Measurements from ENCODE around the gene THRSP.
"Not testable (repeated sequence)": the region's sequence is repeated elsewhere in the genome, so short reads cannot be mapped to it uniquely, and the experiment has no call there.

THRSP gene

DNA sequence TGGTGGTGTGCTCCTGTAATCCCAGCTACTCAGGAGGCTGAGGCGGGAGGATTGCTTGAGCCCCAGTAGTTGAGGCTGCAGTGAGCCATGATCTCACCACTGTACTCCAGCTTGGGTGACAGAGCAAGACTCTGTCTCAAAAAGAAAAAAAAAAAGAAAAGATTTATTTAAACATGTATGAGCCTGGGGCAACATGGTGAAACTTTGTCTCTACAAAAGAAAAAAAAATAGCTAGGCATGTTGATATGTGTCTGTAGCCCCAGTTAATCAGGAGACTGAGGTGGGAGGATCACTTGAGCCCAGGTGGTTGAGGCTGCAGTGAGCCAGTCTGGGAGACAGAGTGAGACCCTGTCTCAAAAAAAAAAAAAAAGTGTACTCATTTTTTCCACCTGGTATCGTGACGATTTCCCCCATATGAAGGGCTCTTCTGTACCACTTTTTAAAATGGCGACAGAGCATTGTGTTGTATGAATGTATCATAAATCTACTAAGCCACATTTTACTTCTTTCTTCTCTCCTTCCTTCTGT, 24.2 kb upstream of the THRSP start:
- H3K27me3 ChIP-seq (ENCODE audit: control insufficient read depth in 1 of 2, insufficient read depth in 1 of 2, low read length in 2 of 2) = no peaks in the 10 kb centered on the region
- no peak overlapping the region for H2BK120ac ChIP-seq (ENCODE audit: low read depth, low read length)
- H3K27ac ChIP-seq (ENCODE audit: low read length, poor library complexity, severe bottlenecking) = peak overlapping the region; percentile 95
- no peak overlapping the region for H2BK5ac ChIP-seq (ENCODE audit: low read depth, low read length, poor library complexity, severe bottlenecking)
- no peak overlapping the region for H3K23ac ChIP-seq (ENCODE audit: low read length in 2 of 2)
- H3K79me1 ChIP-seq (replicated peaks; ENCODE audit: low read length, poor library complexity, severe bottlenecking) = no peaks in the 10 kb centered on the region
- 83% methylated on average over 1 of the region's 4 CpGs for WGBS
- H4K8ac ChIP-seq (ENCODE audit: low read length) = no peak overlapping the region
- H4K91ac ChIP-seq (ENCODE audit: low read length) = no peak overlapping the region
- no peak overlapping the region for H2AK5ac ChIP-seq (ENCODE audit: low read length, severe bottlenecking)
- no peak overlapping the region for H2AFZ ChIP-seq (ENCODE audit: low read depth, low read length)
- no peak for DNase-seq
- H3K9me3 ChIP-seq (ENCODE audit: control insufficient read depth, low read length) = no peaks in the 10 kb centered on the region
- peaks cover 14% of the 10 kb centered on the region for H3K4me1 ChIP-seq (ENCODE audit: control insufficient read depth, insufficient read depth, low read depth, low read length)
- H2BK12ac ChIP-seq (ENCODE audit: low read length in 2 of 2) = no peak overlapping the region
- no peak overlapping the region for H2BK15ac ChIP-seq (ENCODE audit: low read depth, poor library complexity, severe bottlenecking)
- H3K4ac ChIP-seq (ENCODE audit: low read depth in 1 of 2, low read length in 2 of 2) = no peak overlapping the region
- H3K4me3 ChIP-seq (ENCODE audit: insufficient read depth in 1 of 2, low read depth in 1 of 2, low read length in 2 of 2) = peak overlapping the region in 1 of 2 experiments; percentile 71
- no peak overlapping the region for H3K18ac ChIP-seq (ENCODE audit: low read depth in 1 of 2, low read length in 2 of 2)
- H3K36me3 ChIP-seq (ENCODE audit: control insufficient read depth in 1 of 2, insufficient read depth in 2 of 2, low read depth in 1 of 2, low read length in 2 of 2) = no peaks in the 10 kb centered on the region
- peak overlapping the region; percentile 94 for H3K9ac ChIP-seq (ENCODE audit: low read length)
- H3K4me2 ChIP-seq (ENCODE audit: low read length, poor library complexity, severe bottlenecking) = no peak overlapping the region
- H3K14ac ChIP-seq (ENCODE audit: low read length in 2 of 2) = no peak overlapping the region

- H3K14ac ChIP-seq (ENCODE audit: low read length in 2 of 2) = no peak overlapping the region
- H2AK5ac ChIP-seq (ENCODE audit: low read length, severe bottlenecking) = no peak overlapping the region
- H3K4me2 ChIP-seq (ENCODE audit: low read length, poor library complexity, severe bottlenecking) = no peak overlapping the region
- peak overlapping the region; percentile 62 to 68 for H3K4ac ChIP-seq (ENCODE audit: low read depth in 1 of 2, low read length in 2 of 2)
- peak overlapping the region; percentile 95 for H3K27ac ChIP-seq (ENCODE audit: low read length, poor library complexity, severe bottlenecking)
- 5% methylated on average over 7 of the region's 7 CpGs for WGBS
- H3K4me1 ChIP-seq (ENCODE audit: control insufficient read depth, insufficient read depth, low read depth, low read length) = peaks cover 14% of the 10 kb centered on the region
- no peak overlapping the region for H2BK15ac ChIP-seq (ENCODE audit: low read depth, poor library complexity, severe bottlenecking)
- peak overlapping the region in 1 of 2 experiments; percentile 71 for H3K4me3 ChIP-seq (ENCODE audit: insufficient read depth in 1 of 2, low read depth in 1 of 2, low read length in 2 of 2)
- peak overlapping the region in 1 of 2 experiments; percentile 65 for H3K18ac ChIP-seq (ENCODE audit: low read depth in 1 of 2, low read length in 2 of 2)
- H4K8ac ChIP-seq (ENCODE audit: low read length) = peak overlapping the region; percentile 68
- H3K36me3 ChIP-seq (ENCODE audit: control insufficient read depth in 1 of 2, insufficient read depth in 2 of 2, low read depth in 1 of 2, low read length in 2 of 2) = no peaks in the 10 kb centered on the region
- peak; percentile 84 for DNase-seq
- peak overlapping the region; percentile 56 for H2BK120ac ChIP-seq (ENCODE audit: low read depth, low read length)
- H3K27me3 ChIP-seq (ENCODE audit: control insufficient read depth in 1 of 2, insufficient read depth in 1 of 2, low read length in 2 of 2) = no peaks in the 10 kb centered on the region
- H3K9ac ChIP-seq (ENCODE audit: low read length) = peak overlapping the region; percentile 94
- no peak overlapping the region for H2BK5ac ChIP-seq (ENCODE audit: low read depth, low read length, poor library complexity, severe bottlenecking)
- peak overlapping the region; percentile 13 for H4K91ac ChIP-seq (ENCODE audit: low read length)
- H3K79me1 ChIP-seq (replicated peaks; ENCODE audit: low read length, poor library complexity, severe bottlenecking) = no peaks in the 10 kb centered on the region
- H2AFZ ChIP-seq (ENCODE audit: low read depth, low read length) = peak overlapping the region; percentile 24
- no peak overlapping the region for H2BK12ac ChIP-seq (ENCODE audit: low read length in 2 of 2)
- no peaks in the 10 kb centered on the region for H3K9me3 ChIP-seq (ENCODE audit: control insufficient read depth, low read length)
- H3K23ac ChIP-seq (ENCODE audit: low read length in 2 of 2) = no peak overlapping the region
Measured at GRCh38 chr11:78039919-78040671, 23.6 kb upstream of the THRSP start.

- WGBS = 83% methylated on average over 15 of the region's 15 CpGs
Measured at GRCh38 chr11:78040691-78041379, 22.8 kb upstream of the THRSP start.

GRCh38 chr11:78041380-78041719, 22.3 kb upstream of the THRSP start:
- not testable (repeated sequence) for H2BK15ac ChIP-seq (ENCODE audit: low read depth, poor library complexity, severe bottlenecking); H3K4me2 ChIP-seq (ENCODE audit: low read length, poor library complexity, severe bottlenecking); H3K14ac ChIP-seq (ENCODE audit: low read length in 2 of 2); H3K4ac ChIP-seq (ENCODE audit: low read depth in 1 of 2, low read length in 2 of 2); H2BK5ac ChIP-seq (ENCODE audit: low read depth, low read length, poor library complexity, severe bottlenecking); H3K36me3 ChIP-seq (ENCODE audit: control insufficient read depth in 1 of 2, insufficient read depth in 2 of 2, low read depth in 1 of 2, low read length in 2 of 2); H3K4me3 ChIP-seq (ENCODE audit: insufficient read depth in 1 of 2, low read depth in 1 of 2, low read length in 2 of 2); H3K27me3 ChIP-seq (ENCODE audit: control insufficient read depth in 1 of 2, insufficient read depth in 1 of 2, low read length in 2 of 2); DNase-seq; H3K23ac ChIP-seq (ENCODE audit: low read length in 2 of 2); H3K27ac ChIP-seq (ENCODE audit: low read length, poor library complexity, severe bottlenecking); H3K79me1 ChIP-seq (replicated peaks; ENCODE audit: low read length, poor library complexity, severe bottlenecking); H2AFZ ChIP-seq (ENCODE audit: low read depth, low read length); H2AK5ac ChIP-seq (ENCODE audit: low read length, severe bottlenecking); H3K9ac ChIP-seq (ENCODE audit: low read length); H3K9me3 ChIP-seq (ENCODE audit: control insufficient read depth, low read length)
- 97% methylated on average over 8 of the region's 8 CpGs for WGBS
- H4K91ac ChIP-seq (ENCODE audit: low read length) = peak overlapping the region; percentile 70
- peak overlapping the region; percentile 27 for H2BK120ac ChIP-seq (ENCODE audit: low read depth, low read length)
- H4K8ac ChIP-seq (ENCODE audit: low read length) = peak overlapping the region; percentile 99
- H3K18ac ChIP-seq (ENCODE audit: low read depth in 1 of 2, low read length in 2 of 2) = peak overlapping the region in 1 of 2 experiments; percentile 5
- H2BK12ac ChIP-seq (ENCODE audit: low read length in 2 of 2) = peak overlapping the region in 1 of 2 experiments; percentile 73
- H3K4me1 ChIP-seq (ENCODE audit: control insufficient read depth, insufficient read depth, low read depth, low read length) = peaks cover 15% of the 10 kb centered on the region

More at GRCh38 chr11:78040691-78041379, 22.8 kb upstream of the THRSP start:
- Histone ChIP-seq H2BK120ac (ENCODE audit: low read depth, low read length) (peak overlapping the region; percentile 56), H3K4ac (ENCODE audit: low read depth in 1 of 2, low read length in 2 of 2) (peak overlapping the region; percentile 64 to 94), H2AK5ac (ENCODE audit: low read length, severe bottlenecking) (peak overlapping the region; percentile 54), H3K9me3 (ENCODE audit: control insufficient read depth, low read length) (no peaks in the 10 kb centered on the region), H4K91ac (ENCODE audit: low read length) (peak overlapping the region; percentile 96), H3K9ac (ENCODE audit: low read length) (no peak overlapping the region), H2BK5ac (ENCODE audit: low read depth, low read length, poor library complexity, severe bottlenecking) (no peak overlapping the region), H3K36me3 (ENCODE audit: control insufficient read depth in 1 of 2, insufficient read depth in 2 of 2, low read depth in 1 of 2, low read length in 2 of 2) (no peaks in the 10 kb centered on the region), H3K23ac (ENCODE audit: low read length in 2 of 2) (no peak overlapping the region), H3K4me2 (ENCODE audit: low read length, poor library complexity, severe bottlenecking) (no peak overlapping the region), H3K27ac (ENCODE audit: low read length, poor library complexity, severe bottlenecking) (peak overlapping the region; percentile 95), H3K14ac (ENCODE audit: low read length in 2 of 2) (peak overlapping the region in 1 of 2 experiments; percentile 50), H3K79me1 (replicated peaks; ENCODE audit: low read length, poor library complexity, severe bottlenecking) (no peaks in the 10 kb centered on the region), H2BK15ac (ENCODE audit: low read depth, poor library complexity, severe bottlenecking) (peak overlapping the region; percentile 26), H3K4me3 (ENCODE audit: insufficient read depth in 1 of 2, low read depth in 1 of 2, low read length in 2 of 2) (no peak overlapping the region), H2BK12ac (ENCODE audit: low read length in 2 of 2) (peak overlapping the region; percentile 73 to 97), H3K18ac (ENCODE audit: low read depth in 1 of 2, low read length in 2 of 2) (peak overlapping the region; percentile 85 to 92), H3K27me3 (ENCODE audit: control insufficient read depth in 1 of 2, insufficient read depth in 1 of 2, low read length in 2 of 2) (no peaks in the 10 kb centered on the region), H2AFZ (ENCODE audit: low read depth, low read length) (no peak overlapping the region), H4K8ac (ENCODE audit: low read length) (peak overlapping the region; percentile 99), H3K4me1 (ENCODE audit: control insufficient read depth, insufficient read depth, low read depth, low read length) (peaks cover 14% of the 10 kb centered on the region)
- DNase-seq = no peak

Data from mesenchymal stem cell (in vitro differentiated cells and primary cell).